MCF 10A (cell line): ENCODE results near the gene CPPED1. TPM values are rescaled to one million over a fixed set of nuclear protein-coding genes. Genes with fewer than 3 reads are reported as not detected.
"Not testable (repeated sequence)": the region's sequence is repeated elsewhere in the genome, so short reads cannot be mapped to it uniquely, and the experiment has no call there.

Experiments
- BruUV-seq: library from RNA; stranded (reverse); fragments of 400-500 nt; replicated peaks from 2 replicates; lab custom pipeline; 2021; lab: Mats Ljungman, UMichigan
- CTCF ChIA-PET: fragments of 300-600 bp; sonication (Branson Sonifier 250); formaldehyde crosslinking; extraction: SDS; loops from one replicate; lab custom pipeline; 2021; ENCODE audit warnings: antibody characterized with exemption, inconsistent platforms; lab: Yijun Ruan, JAX
- POLR2A ChIA-PET: fragments of 300-600, 350-650 bp; sonication (Branson Sonifier 250); formaldehyde crosslinking; extraction: SDS; loops from one replicate; lab custom pipeline; 2020; ENCODE audit warnings: antibody characterized with exemption, inconsistent platforms; lab: Yijun Ruan, JAX
- DNase-seq: peaks from one replicate; pipeline ENCODE4 v3.0.0-alpha.2; 2018; ENCODE audit not compliant: unreplicated experiment
- H3K27ac Mint-ChIP-seq: one replicate; pipeline ENCODE4 v1.8.0; 2022; ENCODE audit warnings: mild to moderate bottlenecking, low read depth, mixed read lengths; ENCODE audit not compliant: unreplicated experiment
- H3K27me3 Mint-ChIP-seq: one replicate; pipeline ENCODE4 v1.8.0; 2022; ENCODE audit warnings: mixed read lengths; ENCODE audit not compliant: insufficient read depth, unreplicated experiment
- H3K36me3 Mint-ChIP-seq: one replicate; pipeline ENCODE4 v1.8.0; 2022; ENCODE audit warnings: mild to moderate bottlenecking, moderate library complexity, mixed read lengths; ENCODE audit not compliant: insufficient read depth, unreplicated experiment
- H3K4me1 Mint-ChIP-seq: one replicate; pipeline ENCODE4 v1.8.0; 2022; ENCODE audit warnings: mixed read lengths; ENCODE audit not compliant: insufficient read depth, unreplicated experiment
- H3K4me3 Mint-ChIP-seq: one replicate; pipeline ENCODE4 v1.8.0; 2022; ENCODE audit warnings: mild to moderate bottlenecking, moderate library complexity, mixed read lengths; ENCODE audit not compliant: unreplicated experiment
- H3K9me3 Mint-ChIP-seq: one replicate; pipeline ENCODE4 v1.8.0; 2022; ENCODE audit warnings: mixed read lengths; ENCODE audit not compliant: unreplicated experiment
- intact Hi-C: fragments of 100-400 bp; cut with micrococcal nuclease; formaldehyde crosslinking; loops from 2 replicates; pipeline ENCODE4 v1.14.1; 2022
- total RNA-seq: library from RNA; stranded (reverse); gene quantifications from 2 replicates; pipeline ENCODE4 v1.2.3, GENCODE V29; 2022
- TF ChIP-seq, protein P1 (sequence below): fragments of 200-600 bp; IDR thresholded peaks from one replicate; pipeline ENCODE4 v1.8.0; 2022; ENCODE audit warnings: antibody characterized with exemption, mild to moderate bottlenecking; ENCODE audit not compliant: unreplicated experiment

The CPPED1 gene
- total RNA-seq, 1 experiment from 2014 or later = 13.8 TPM

GRCh38 chr16:12802048-12802447 is 1.6 kb downstream of the CPPED1 start:
- Mint-ChIP-seq H3K9me3 (no peaks in the 10 kb centered on the region), H3K27me3 (no peaks in the 10 kb centered on the region), H3K36me3 (peaks cover 4% of the 10 kb centered on the region), H3K4me3 (peak overlapping the region; percentile 92), H3K27ac (peak overlapping the region; percentile 39), H3K4me1 (no peaks in the 10 kb centered on the region)
- TF ChIP-seq, protein P1, sequence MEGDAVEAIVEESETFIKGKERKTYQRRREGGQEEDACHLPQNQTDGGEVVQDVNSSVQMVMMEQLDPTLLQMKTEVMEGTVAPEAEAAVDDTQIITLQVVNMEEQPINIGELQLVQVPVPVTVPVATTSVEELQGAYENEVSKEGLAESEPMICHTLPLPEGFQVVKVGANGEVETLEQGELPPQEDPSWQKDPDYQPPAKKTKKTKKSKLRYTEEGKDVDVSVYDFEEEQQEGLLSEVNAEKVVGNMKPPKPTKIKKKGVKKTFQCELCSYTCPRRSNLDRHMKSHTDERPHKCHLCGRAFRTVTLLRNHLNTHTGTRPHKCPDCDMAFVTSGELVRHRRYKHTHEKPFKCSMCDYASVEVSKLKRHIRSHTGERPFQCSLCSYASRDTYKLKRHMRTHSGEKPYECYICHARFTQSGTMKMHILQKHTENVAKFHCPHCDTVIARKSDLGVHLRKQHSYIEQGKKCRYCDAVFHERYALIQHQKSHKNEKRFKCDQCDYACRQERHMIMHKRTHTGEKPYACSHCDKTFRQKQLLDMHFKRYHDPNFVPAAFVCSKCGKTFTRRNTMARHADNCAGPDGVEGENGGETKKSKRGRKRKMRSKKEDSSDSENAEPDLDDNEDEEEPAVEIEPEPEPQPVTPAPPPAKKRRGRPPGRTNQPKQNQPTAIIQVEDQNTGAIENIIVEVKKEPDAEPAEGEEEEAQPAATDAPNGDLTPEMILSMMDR = no peak
- BruUV-seq = no TSS peak
- intact Hi-C loops = no loop called here
- POLR2A ChIA-PET = interaction anchor here (0.7 kb wide), 1 partner anchor 21 kb away, joined by 3 read pairs; no protein-coding TSS in a partner anchor
- CTCF ChIA-PET = interaction anchor here (0.5 to 1.2 kb wide), 2 partner anchors 12 to 1118 kb away, joined by 3 to 5 read pairs; partner anchors contain the start of gene ERCC4
- DNase-seq = no peak

DNA sequence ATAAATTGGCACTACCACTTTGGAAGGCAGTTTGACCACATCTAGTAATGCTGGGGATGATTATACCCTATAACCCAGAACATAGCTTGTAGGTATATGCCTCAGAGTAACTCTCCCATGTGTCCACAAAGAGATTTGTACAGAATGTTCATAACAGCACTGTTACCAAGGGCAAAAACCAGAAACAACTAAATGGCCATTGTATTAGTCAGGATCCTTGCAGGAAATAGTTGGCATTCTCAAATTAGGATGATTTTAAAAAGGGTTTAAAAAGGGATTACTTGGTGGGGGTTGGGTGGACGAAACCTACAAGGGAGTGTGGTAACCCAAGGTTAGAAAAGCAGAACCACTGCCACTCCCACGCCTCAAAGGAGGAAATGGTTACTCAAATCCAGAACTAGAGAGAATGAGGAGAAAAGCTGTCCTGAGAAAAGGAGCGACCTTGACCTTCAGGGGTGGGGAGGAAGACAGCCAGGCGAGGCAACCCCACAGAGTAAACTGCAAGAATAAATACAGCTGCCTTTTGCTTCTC is 2.1 kb downstream of the CPPED1 start:
- CTCF ChIA-PET = interaction anchor here (0.5 to 1.2 kb wide), 3 partner anchors 10 to 1118 kb away, joined by 3 to 5 read pairs (median 3); partner anchors contain the start of gene ERCC4
- TF ChIP-seq, protein P1 = no peak
- intact Hi-C loops = no loop called here
- H3K9me3 Mint-ChIP-seq = no peaks in the 10 kb centered on the region
- peak overlapping the region; percentile 92 for H3K4me3 Mint-ChIP-seq
- H3K4me1 Mint-ChIP-seq = no peaks in the 10 kb centered on the region
- peak overlapping the region; percentile 39 for H3K27ac Mint-ChIP-seq
- peak; percentile 31 for DNase-seq
- POLR2A ChIA-PET = interaction anchor here (0.7 kb wide), 2 partner anchors 21 to 549 kb away, joined by 3 read pairs; no protein-coding TSS in a partner anchor
- no TSS peak for BruUV-seq
- H3K36me3 Mint-ChIP-seq = peaks cover 4% of the 10 kb centered on the region
- H3K27me3 Mint-ChIP-seq = no peaks in the 10 kb centered on the region

DNA sequence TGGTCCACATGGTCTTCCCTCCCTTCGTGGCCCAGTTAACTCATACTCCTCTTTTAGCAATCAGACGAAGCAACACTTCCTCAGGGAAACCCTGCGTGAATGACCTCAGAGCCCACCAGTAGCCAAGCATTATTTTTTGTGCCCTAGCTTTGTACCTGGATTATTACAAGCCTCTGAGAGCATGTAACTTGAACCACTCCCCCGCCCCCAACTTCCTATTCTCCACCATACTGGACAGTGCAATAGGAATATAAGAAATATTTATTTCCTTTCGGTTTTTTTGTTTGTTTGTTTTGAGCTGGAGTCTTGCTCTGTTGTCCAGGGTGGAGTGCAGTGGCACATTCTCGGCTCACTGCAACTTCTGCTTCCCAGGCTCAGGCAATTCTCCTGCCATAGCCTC is 2.9 kb downstream of the CPPED1 start:
- ChIA-PET POLR2A (no interaction called here), CTCF (interaction anchor here (0.6 kb wide), 1 partner anchor 11 kb away, joined by 3 read pairs; no protein-coding TSS in a partner anchor)
- BruUV-seq = no TSS peak
- H3K36me3 Mint-ChIP-seq = peaks cover 8% of the 10 kb centered on the region
- intact Hi-C loops = no loop called here
- no peaks in the 10 kb centered on the region for H3K9me3 Mint-ChIP-seq
- no peaks in the 10 kb centered on the region for H3K27me3 Mint-ChIP-seq
- H3K4me1 Mint-ChIP-seq = no peaks in the 10 kb centered on the region
- TF ChIP-seq, protein P1 = no peak
- H3K4me3 Mint-ChIP-seq = no peak overlapping the region
- H3K27ac Mint-ChIP-seq = no peak overlapping the region
- DNase-seq = no peak

GRCh38 chr16:12799996-12800395 is 3.7 kb downstream of the CPPED1 start:
- H3K36me3 Mint-ChIP-seq, DNase-seq, POLR2A ChIA-PET, H3K4me1 Mint-ChIP-seq, CTCF ChIA-PET, intact Hi-C loops, H3K4me3 Mint-ChIP-seq, H3K9me3 Mint-ChIP-seq, H3K27ac Mint-ChIP-seq, BruUV-seq, H3K27me3 Mint-ChIP-seq: not testable (repeated sequence)
